ENCODE measurements around the gene INAVA.
A peak's percentile ranks its signal among the peaks of the same experiment; 100 is the strongest.

INAVA gene

DNA sequence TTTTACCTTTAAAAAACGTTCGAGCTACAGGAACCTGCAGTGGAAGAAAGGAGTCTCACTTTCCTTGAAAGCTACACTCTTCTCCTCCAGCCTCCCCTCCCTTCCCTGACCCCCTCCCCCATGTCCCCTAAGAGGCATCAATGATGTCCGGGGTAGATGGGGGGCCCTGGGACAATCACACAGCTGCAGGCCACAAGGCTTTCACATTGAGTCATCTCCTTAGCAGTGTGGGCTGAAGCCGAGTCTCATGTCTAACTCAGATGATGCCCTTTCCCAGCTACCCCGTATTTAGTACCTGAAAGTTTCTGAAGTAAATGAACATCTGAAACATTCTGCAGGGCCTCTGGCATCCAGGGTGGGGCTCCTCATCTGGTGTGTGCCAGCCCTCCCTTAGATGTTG lies 28.2 kb upstream of the INAVA start:
- peaks cover 30% of the 10 kb centered on the region for H3K36me3 Mint-ChIP-seq (ENCODE audit: low read depth)
- no peak overlapping the region for H3K27ac Mint-ChIP-seq
- no peaks in the 10 kb centered on the region for H3K9me3 Mint-ChIP-seq
- peaks cover 8% of the 10 kb centered on the region for H3K27me3 Mint-ChIP-seq (ENCODE audit: low read depth, poor library complexity)
- H3K4me1 Mint-ChIP-seq, result peaks cover 35% of the 10 kb centered on the region
- TF ChIP-seq, protein P1, sequence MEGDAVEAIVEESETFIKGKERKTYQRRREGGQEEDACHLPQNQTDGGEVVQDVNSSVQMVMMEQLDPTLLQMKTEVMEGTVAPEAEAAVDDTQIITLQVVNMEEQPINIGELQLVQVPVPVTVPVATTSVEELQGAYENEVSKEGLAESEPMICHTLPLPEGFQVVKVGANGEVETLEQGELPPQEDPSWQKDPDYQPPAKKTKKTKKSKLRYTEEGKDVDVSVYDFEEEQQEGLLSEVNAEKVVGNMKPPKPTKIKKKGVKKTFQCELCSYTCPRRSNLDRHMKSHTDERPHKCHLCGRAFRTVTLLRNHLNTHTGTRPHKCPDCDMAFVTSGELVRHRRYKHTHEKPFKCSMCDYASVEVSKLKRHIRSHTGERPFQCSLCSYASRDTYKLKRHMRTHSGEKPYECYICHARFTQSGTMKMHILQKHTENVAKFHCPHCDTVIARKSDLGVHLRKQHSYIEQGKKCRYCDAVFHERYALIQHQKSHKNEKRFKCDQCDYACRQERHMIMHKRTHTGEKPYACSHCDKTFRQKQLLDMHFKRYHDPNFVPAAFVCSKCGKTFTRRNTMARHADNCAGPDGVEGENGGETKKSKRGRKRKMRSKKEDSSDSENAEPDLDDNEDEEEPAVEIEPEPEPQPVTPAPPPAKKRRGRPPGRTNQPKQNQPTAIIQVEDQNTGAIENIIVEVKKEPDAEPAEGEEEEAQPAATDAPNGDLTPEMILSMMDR (IDR thresholded peaks at IDR 0.05), result no peak
- DNase-seq, result no peak
- no peak overlapping the region for H3K4me3 Mint-ChIP-seq

- Mint-ChIP-seq H3K4me3 (no peak overlapping the region), H3K27me3 (ENCODE audit: low read depth, poor library complexity) (peaks cover 10% of the 10 kb centered on the region), H3K9me3 (no peaks in the 10 kb centered on the region), H3K36me3 (ENCODE audit: low read depth) (peaks cover 26% of the 10 kb centered on the region), H3K4me1 (peaks cover 36% of the 10 kb centered on the region), H3K27ac (peak overlapping the region; percentile 88)
- TF ChIP-seq, protein P1 (IDR thresholded peaks at IDR 0.05), result no peak
- DNase-seq, result no peak
These were observed 27.5 kb upstream of the INAVA start for GRCh38 chr1:200867018-200867811.

- TF ChIP-seq, protein P1 (IDR thresholded peaks at IDR 0.05), result no peak
- Mint-ChIP-seq H3K27me3 (ENCODE audit: low read depth, poor library complexity) (peaks cover 10% of the 10 kb centered on the region), H3K4me1 (peaks cover 38% of the 10 kb centered on the region), H3K4me3 (no peak overlapping the region), H3K36me3 (ENCODE audit: low read depth) (peaks cover 7% of the 10 kb centered on the region), H3K9me3 (no peaks in the 10 kb centered on the region), H3K27ac (no peak overlapping the region)
- no peak for DNase-seq
These were observed 25.3 kb upstream of the INAVA start for GRCh38 chr1:200869376-200869752.

DNA sequence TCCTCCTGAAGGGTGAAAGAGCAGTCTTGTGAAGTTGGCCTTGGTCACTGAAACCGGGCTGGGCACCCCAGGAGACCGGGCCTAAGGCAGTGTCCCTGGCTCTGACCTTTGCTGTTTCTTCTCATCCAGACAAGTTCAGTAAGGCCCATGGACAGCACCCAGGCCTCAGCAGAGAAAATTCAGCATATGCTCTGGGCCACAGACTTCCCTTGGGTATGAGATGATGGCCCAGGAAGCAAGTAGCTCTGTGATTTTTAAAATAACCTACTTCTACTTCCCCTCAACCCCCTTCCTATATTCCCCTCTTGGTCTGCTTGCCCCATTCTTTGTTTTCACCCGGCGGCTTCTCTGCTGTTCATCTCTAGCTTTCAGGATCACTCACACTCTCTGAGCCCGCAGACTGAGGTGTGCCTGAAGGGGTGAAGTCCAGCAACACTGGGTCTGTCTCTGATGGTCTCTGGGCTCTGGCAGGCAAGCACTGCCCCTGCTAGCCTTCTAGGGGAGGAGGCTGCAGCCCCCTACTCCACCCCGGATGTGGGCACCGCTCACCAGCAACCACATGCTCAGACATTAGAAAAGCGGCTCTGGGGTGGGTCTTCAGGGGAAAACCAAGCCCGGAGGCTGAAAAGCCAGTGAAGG lies 24.8 kb upstream of the INAVA start:
- H3K4me3 Mint-ChIP-seq, result no peak overlapping the region
- TF ChIP-seq, protein P1 (IDR thresholded peaks at IDR 0.05), result no peak
- no peaks in the 10 kb centered on the region for H3K9me3 Mint-ChIP-seq
- peaks cover 14% of the 10 kb centered on the region for H3K27me3 Mint-ChIP-seq (ENCODE audit: low read depth, poor library complexity)
- DNase-seq, result no peak
- H3K36me3 Mint-ChIP-seq (ENCODE audit: low read depth), result peaks cover 4% of the 10 kb centered on the region
- H3K27ac Mint-ChIP-seq, result no peak overlapping the region
- H3K4me1 Mint-ChIP-seq, result peaks cover 41% of the 10 kb centered on the region

GRCh38 chr1:200872446-200873115 lies 22.1 kb upstream of the INAVA start, which contains the start of gene GPR25:
Gene GPR25 (plus strand): TSS chr1:200872981. CDS start chr1:200873038, 57 bp downstream.
- H3K4me3 Mint-ChIP-seq, result no peak within 1 kb of the TSS
- no peak for DNase-seq
- no peak within 1 kb of the TSS for H3K27ac Mint-ChIP-seq
- TF ChIP-seq, protein P1 (IDR thresholded peaks at IDR 0.05), result no peak
- H3K9me3 Mint-ChIP-seq, result no peaks in the 10 kb centered on the region
- peaks cover 19% of the 10 kb centered on the region for H3K27me3 Mint-ChIP-seq (ENCODE audit: low read depth, poor library complexity)
- H3K4me1 Mint-ChIP-seq, result peaks cover 25% of the 10 kb centered on the region
- no peaks in the 10 kb centered on the region for H3K36me3 Mint-ChIP-seq (ENCODE audit: low read depth)
